HFFc6 (cell line): ENCODE measurements around the gene CLIP4. TPM values are rescaled to one million over a fixed set of nuclear protein-coding genes. Genes with fewer than 3 reads are reported as not detected.
A peak's percentile ranks its signal among the peaks of the same experiment; 100 is the strongest.

Source experiments
- DNase-seq: peaks from one replicate; pipeline ENCODE4 v3.0.0-alpha.2; 2018
- H3K27ac Mint-ChIP-seq: 2 replicates; pipeline ENCODE4 v1.8.0; 2020; ENCODE audit warnings: mild to moderate bottlenecking, mixed read lengths
- H3K27me3 Mint-ChIP-seq: 2 replicates; pipeline ENCODE4 v1.8.0; 2021; ENCODE audit warnings: mild to moderate bottlenecking, moderate library complexity, mixed read lengths; ENCODE audit not compliant: insufficient read depth
- H3K36me3 Mint-ChIP-seq: 2 replicates; pipeline ENCODE4 v1.8.0; 2021; ENCODE audit warnings: low read depth, mixed read lengths
- H3K4me1 Mint-ChIP-seq: 2 replicates; pipeline ENCODE4 v1.8.0; 2020; ENCODE audit warnings: low read depth, mixed read lengths
- H3K4me3 Mint-ChIP-seq: 2 replicates; pipeline ENCODE4 v1.8.0; 2020; ENCODE audit warnings: mild to moderate bottlenecking, moderate library complexity, mixed read lengths
- H3K9me3 Mint-ChIP-seq: 2 replicates; pipeline ENCODE4 v1.8.0; 2020; ENCODE audit warnings: mild to moderate bottlenecking, mixed read lengths
- total RNA-seq, 6 experiments: library from RNA; stranded (reverse); fragmentation: NEBNext Ultra II Directional; extraction: Animal tissue kit (Norgen Biotek cat#: 25700); gene quantifications; 2 replicates in 1 of 6; 3 replicates in 5 of 6; pipeline ENCODE4 v1.2.3, GENCODE V29; 2021
- TF ChIP-seq, protein P1 (sequence below): fragments of 200-600 bp; sonication (generic); IDR thresholded peaks from 2 replicates; pipeline ENCODE4 v1.5.0; 2021; ENCODE audit warnings: antibody characterized with exemption, mild to moderate bottlenecking

Gene CLIP4
- total RNA-seq, 6 experiments from 2014 or later: 33.7 to 40.9 (median 36.6) TPM

GRCh38 chr2:29229640-29230039 is 114.4 kb downstream of the CLIP4 start:
- Mint-ChIP-seq H3K36me3 (no peaks in the 10 kb centered on the region), H3K4me3 (no peak overlapping the region), H3K9me3 (no peaks in the 10 kb centered on the region), H3K27ac (no peak overlapping the region), H3K4me1 (peaks cover 13% of the 10 kb centered on the region), H3K27me3 (peaks cover 57% of the 10 kb centered on the region)
- TF ChIP-seq, protein P1, sequence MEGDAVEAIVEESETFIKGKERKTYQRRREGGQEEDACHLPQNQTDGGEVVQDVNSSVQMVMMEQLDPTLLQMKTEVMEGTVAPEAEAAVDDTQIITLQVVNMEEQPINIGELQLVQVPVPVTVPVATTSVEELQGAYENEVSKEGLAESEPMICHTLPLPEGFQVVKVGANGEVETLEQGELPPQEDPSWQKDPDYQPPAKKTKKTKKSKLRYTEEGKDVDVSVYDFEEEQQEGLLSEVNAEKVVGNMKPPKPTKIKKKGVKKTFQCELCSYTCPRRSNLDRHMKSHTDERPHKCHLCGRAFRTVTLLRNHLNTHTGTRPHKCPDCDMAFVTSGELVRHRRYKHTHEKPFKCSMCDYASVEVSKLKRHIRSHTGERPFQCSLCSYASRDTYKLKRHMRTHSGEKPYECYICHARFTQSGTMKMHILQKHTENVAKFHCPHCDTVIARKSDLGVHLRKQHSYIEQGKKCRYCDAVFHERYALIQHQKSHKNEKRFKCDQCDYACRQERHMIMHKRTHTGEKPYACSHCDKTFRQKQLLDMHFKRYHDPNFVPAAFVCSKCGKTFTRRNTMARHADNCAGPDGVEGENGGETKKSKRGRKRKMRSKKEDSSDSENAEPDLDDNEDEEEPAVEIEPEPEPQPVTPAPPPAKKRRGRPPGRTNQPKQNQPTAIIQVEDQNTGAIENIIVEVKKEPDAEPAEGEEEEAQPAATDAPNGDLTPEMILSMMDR: no peak
- DNase-seq: no peak

DNA sequence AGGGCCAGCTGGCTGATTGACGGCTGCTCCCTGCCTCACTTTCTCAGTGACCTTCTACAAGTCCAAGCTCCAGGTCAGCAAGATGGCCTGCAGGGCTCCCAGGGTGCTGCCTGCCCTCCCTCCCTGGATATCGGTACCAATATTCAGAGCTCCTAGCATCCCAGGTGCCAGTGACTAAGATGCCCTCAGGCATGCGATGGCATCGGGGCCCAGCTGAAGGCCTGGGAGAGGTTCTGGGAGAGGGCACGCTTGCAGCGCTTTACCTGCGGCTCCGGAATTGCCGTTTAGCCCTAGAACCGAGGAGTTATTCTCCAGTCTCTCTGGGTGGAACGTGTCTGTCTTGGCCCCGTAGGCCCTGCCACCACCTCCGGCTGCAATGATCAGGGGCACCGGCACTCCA is 116.8 kb downstream of the CLIP4 start:
- TF ChIP-seq, protein P1: no peak
- Mint-ChIP-seq H3K36me3 (no peaks in the 10 kb centered on the region), H3K4me1 (peaks cover 12% of the 10 kb centered on the region), H3K27me3 (peaks cover 53% of the 10 kb centered on the region), H3K4me3 (no peak overlapping the region), H3K9me3 (no peaks in the 10 kb centered on the region), H3K27ac (no peak overlapping the region)
- DNase-seq: no peak

- H3K9me3 Mint-ChIP-seq: no peaks in the 10 kb centered on the region
- H3K27me3 Mint-ChIP-seq: peaks cover 54% of the 10 kb centered on the region
- no peaks in the 10 kb centered on the region for H3K36me3 Mint-ChIP-seq
- no peak overlapping the region for H3K27ac Mint-ChIP-seq
- H3K4me3 Mint-ChIP-seq: no peak overlapping the region
- H3K4me1 Mint-ChIP-seq: peaks cover 1% of the 10 kb centered on the region
- DNase-seq: no peak
- TF ChIP-seq, protein P1: no peak
Measured at GRCh38 chr2:29233428-29233827, 118.2 kb downstream of the CLIP4 start.

GRCh38 chr2:29235411-29235810 is 120.2 kb downstream of the CLIP4 start:
- H3K4me3 Mint-ChIP-seq: no peak overlapping the region
- H3K36me3 Mint-ChIP-seq: no peaks in the 10 kb centered on the region
- no peak overlapping the region for H3K27ac Mint-ChIP-seq
- DNase-seq: no peak
- peaks cover 50% of the 10 kb centered on the region for H3K27me3 Mint-ChIP-seq
- TF ChIP-seq, protein P1: no peak
- H3K4me1 Mint-ChIP-seq: no peaks in the 10 kb centered on the region
- no peaks in the 10 kb centered on the region for H3K9me3 Mint-ChIP-seq

DNA sequence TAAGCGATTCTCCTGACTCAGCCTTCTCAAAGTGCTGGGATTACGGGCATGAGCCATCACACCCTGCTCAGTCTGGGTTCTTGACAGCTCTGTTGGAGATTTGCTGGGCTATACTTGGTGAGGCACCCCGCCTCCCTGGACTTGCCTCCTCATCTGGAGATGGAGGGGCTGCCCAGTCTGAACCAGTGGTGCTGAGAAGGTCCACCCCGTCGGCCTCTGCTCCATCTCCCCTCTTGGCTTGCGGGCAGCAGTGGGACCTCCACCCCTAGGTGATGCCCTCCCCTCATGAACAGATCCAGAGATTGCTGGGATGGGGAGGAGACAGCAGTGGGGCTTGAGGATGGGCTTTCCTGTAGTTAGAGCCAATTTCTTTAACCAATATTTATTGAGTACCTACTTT is 120.9 kb downstream of the CLIP4 start:
- Mint-ChIP-seq H3K27ac (no peak overlapping the region), H3K9me3 (no peaks in the 10 kb centered on the region), H3K4me3 (no peak overlapping the region), H3K27me3 (peaks cover 51% of the 10 kb centered on the region), H3K4me1 (no peaks in the 10 kb centered on the region), H3K36me3 (no peaks in the 10 kb centered on the region)
- TF ChIP-seq, protein P1: no peak
- no peak for DNase-seq

DNA sequence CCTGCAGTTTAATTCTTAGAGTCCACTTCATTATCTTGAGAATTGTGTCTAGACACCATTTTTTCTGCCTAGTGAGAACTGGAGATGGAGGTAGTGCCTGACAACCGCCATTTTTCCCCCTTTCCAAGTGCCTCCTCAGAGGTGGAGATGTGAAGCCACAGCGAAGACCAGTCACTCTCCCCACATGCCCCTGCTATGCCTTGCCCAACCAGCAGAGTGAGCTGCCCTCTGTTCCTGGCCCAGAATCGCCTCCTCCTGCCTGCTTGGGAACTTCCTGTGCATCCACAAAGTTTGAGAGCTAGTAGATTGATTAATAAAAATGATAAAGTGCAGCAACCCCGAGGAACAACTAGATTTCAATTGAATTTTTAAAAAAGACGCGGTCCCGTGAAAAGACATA is 123.3 kb downstream of the CLIP4 start:
- H3K4me1 Mint-ChIP-seq: no peaks in the 10 kb centered on the region
- H3K27ac Mint-ChIP-seq: no peak overlapping the region
- TF ChIP-seq, protein P1: peak; percentile 81
- peaks cover 39% of the 10 kb centered on the region for H3K27me3 Mint-ChIP-seq
- no peak overlapping the region for H3K4me3 Mint-ChIP-seq
- H3K36me3 Mint-ChIP-seq: no peaks in the 10 kb centered on the region
- peak; percentile 33 for DNase-seq
- no peaks in the 10 kb centered on the region for H3K9me3 Mint-ChIP-seq
